HEK293 (cell line): ENCODE measurements around the gene ABLIM3.

ENCODE experiments used
- CTCF ChIA-PET: fragments of 350-600 bp; formaldehyde crosslinking; extraction: SDS; loops from one replicate; lab custom pipeline; 2021; ENCODE audit warnings: antibody characterized with exemption; lab: Yijun Ruan, JAX
- POLR2A ChIA-PET: fragments of 300-600 bp; formaldehyde crosslinking; extraction: SDS; loops from one replicate; lab custom pipeline; 2020; ENCODE audit warnings: antibody characterized with exemption, inconsistent platforms; lab: Yijun Ruan, JAX
- H3K27ac ChIP-seq: fragments of 200-500 bp; sonication (Bioruptor generic); 2 replicates; pipeline ENCODE4 v1.5.1; 2014; ENCODE audit warnings: low read depth, low read length, control low read depth, inconsistent platforms; ENCODE audit errors: extremely low read depth
- H3K36me3 ChIP-seq, 2 experiments: fragments of 200-500 bp in 1 of 2; sonication (Bioruptor generic) in 1 of 2; 1 replicate in 1 of 2; 2 replicates in 1 of 2; pipeline ENCODE4 v1.5.1; 2014 to 2017; ENCODE audit warnings: inconsistent platforms in 2 of 2, low read length in 2 of 2; ENCODE audit not compliant: control insufficient read depth in 2 of 2, insufficient read depth in 1 of 2
- H3K4me1 ChIP-seq: fragments of 200-500 bp; sonication (Bioruptor generic); 2 replicates; pipeline ENCODE4 v1.5.1; 2014; ENCODE audit warnings: mild to moderate bottlenecking, low read length, inconsistent platforms; ENCODE audit not compliant: control insufficient read depth, insufficient read depth
- H3K4me3 ChIP-seq: 2 replicates; pipeline ENCODE4 v1.5.1; 2011; ENCODE audit warnings: low read depth, mild to moderate bottlenecking, control low read depth, low read length, moderate library complexity
- H3K9me3 ChIP-seq: fragments of 200-500 bp; sonication (Bioruptor generic); 2 replicates; pipeline ENCODE4 v1.5.1; 2014; ENCODE audit warnings: low read depth, low read length, inconsistent platforms; ENCODE audit not compliant: control insufficient read depth, insufficient read depth
- CTCF ChIP-seq: fragments of 450-650 bp; formaldehyde crosslinking; IDR thresholded peaks from 2 replicates; pipeline ENCODE4 v1.5.1; 2016; ENCODE audit warnings: missing biosample characterization, missing genetic modification characterization
- ELK4 ChIP-seq: IDR thresholded peaks from 2 replicates; pipeline ENCODE4 v1.6.1; 2011; ENCODE audit warnings: mild to moderate bottlenecking, low read depth, low read length, borderline replicate concordance
- MYNN ChIP-seq: fragments of 450-650 bp; formaldehyde crosslinking; IDR thresholded peaks from 2 replicates; pipeline ENCODE4 v1.5.1; 2016; ENCODE audit warnings: missing biosample characterization, missing genetic modification characterization, borderline replicate concordance
- PRDM2 ChIP-seq: fragments of 450-650 bp; formaldehyde crosslinking; IDR thresholded peaks from 2 replicates; pipeline ENCODE4 v1.5.1; 2016; ENCODE audit warnings: missing biosample characterization, missing genetic modification characterization, borderline replicate concordance
- PRDM6 ChIP-seq: fragments of 450-650 bp; formaldehyde crosslinking; IDR thresholded peaks from 2 replicates; pipeline ENCODE4 v1.5.1; 2017; ENCODE audit warnings: missing biosample characterization, missing genetic modification characterization
- SETDB1 ChIP-seq: IDR thresholded peaks from one replicate; pipeline ENCODE4 v1.6.1; 2017; ENCODE audit warnings: mild to moderate bottlenecking, low read length, moderate library complexity, mixed read lengths; ENCODE audit not compliant: insufficient read length
- ZFHX2 ChIP-seq: fragments of 450-650 bp; formaldehyde crosslinking; conservative IDR thresholded peaks from 2 replicates; pipeline ENCODE4 v1.5.1; 2016; ENCODE audit warnings: missing biosample characterization, missing genetic modification characterization
- ZNF133 ChIP-seq: fragments of 450-650 bp; formaldehyde crosslinking; IDR thresholded peaks from 2 replicates; pipeline ENCODE4 v1.5.1; 2016; ENCODE audit warnings: missing biosample characterization, missing genetic modification characterization
- ZNF223 ChIP-seq: fragments of 450-650 bp; formaldehyde crosslinking; IDR thresholded peaks from 2 replicates; pipeline ENCODE4 v1.5.1; 2016; ENCODE audit warnings: missing biosample characterization, missing genetic modification characterization
- ZNF37A ChIP-seq: fragments of 450-650 bp; IDR thresholded peaks from 2 replicates; pipeline ENCODE4 v1.5.1; 2018; ENCODE audit warnings: missing biosample characterization, missing genetic modification characterization
- ZNF391 ChIP-seq: fragments of 450-650 bp; formaldehyde crosslinking; IDR thresholded peaks from 2 replicates; pipeline ENCODE4 v1.5.1; 2016; ENCODE audit warnings: low read depth, missing biosample characterization, missing genetic modification characterization, borderline replicate concordance
- ZNF48 ChIP-seq: fragments of 450-650 bp; formaldehyde crosslinking; IDR thresholded peaks from 2 replicates; pipeline ENCODE4 v1.5.1; 2016; ENCODE audit warnings: missing biosample characterization, missing genetic modification characterization
- ZNF561 ChIP-seq: fragments of 450-650 bp; IDR thresholded peaks from 2 replicates; pipeline ENCODE4 v1.5.1; 2018; ENCODE audit warnings: missing biosample characterization, missing genetic modification characterization, borderline replicate concordance
- ZNF585B ChIP-seq: fragments of 450-650 bp; formaldehyde crosslinking; IDR thresholded peaks from 2 replicates; pipeline ENCODE4 v1.5.1; 2016; ENCODE audit warnings: missing biosample characterization, missing genetic modification characterization
- ZNF624 ChIP-seq: fragments of 450-650 bp; formaldehyde crosslinking; IDR thresholded peaks from 2 replicates; pipeline ENCODE4 v1.5.1; 2017; ENCODE audit warnings: missing biosample characterization, missing genetic modification characterization
- ZNF626 ChIP-seq: fragments of 450-650 bp; sonication (Bioruptor Pico); formaldehyde crosslinking; IDR thresholded peaks from 2 replicates; pipeline ENCODE4 v1.5.1; 2018; ENCODE audit warnings: missing biosample characterization, missing genetic modification characterization, inconsistent platforms
- ZNF639 ChIP-seq: fragments of 450-650 bp; formaldehyde crosslinking; IDR thresholded peaks from 2 replicates; pipeline ENCODE4 v1.5.1; 2016; ENCODE audit warnings: missing biosample characterization, missing genetic modification characterization
- ZNF747 ChIP-seq: fragments of 450-650 bp; formaldehyde crosslinking; IDR thresholded peaks from 2 replicates; pipeline ENCODE4 v1.5.1; 2016; ENCODE audit warnings: missing biosample characterization, missing genetic modification characterization
- ZNF768 ChIP-seq: fragments of 450-650 bp; formaldehyde crosslinking; IDR thresholded peaks from 2 replicates; pipeline ENCODE4 v1.5.1; 2018; ENCODE audit warnings: missing biosample characterization, mild to moderate bottlenecking, missing genetic modification characterization
- ZSCAN5A ChIP-seq: fragments of 450-650 bp; formaldehyde crosslinking; IDR thresholded peaks from 2 replicates; pipeline ENCODE4 v1.5.1; 2016; ENCODE audit warnings: missing biosample characterization, missing genetic modification characterization

ABLIM3 gene

GRCh38 chr5:149195337-149195887, 54.1 kb downstream of the ABLIM3 start (continued):
- TF ChIP-seq ELK4 (no peak), ZNF585B (tag by site-specific recombination) (no peak), MYNN (tag by site-specific recombination) (no peak), ZFHX2 (tag by site-specific recombination) (no peak)

- TF ChIP-seq CTCF (tag by site-specific recombination) (no peak), ZNF37A (tag by site-specific recombination) (no peak), ZNF48 (tag by site-specific recombination) (no peak)
- no peaks in the 10 kb centered on the region for H3K9me3 ChIP-seq
- no peak overlapping the region for H3K27ac ChIP-seq
- no peaks in the 10 kb centered on the region for H3K4me1 ChIP-seq
- no peaks in the 10 kb centered on the region for H3K36me3 ChIP-seq
- H3K4me3 ChIP-seq = no peak overlapping the region
- ChIA-PET CTCF (interaction anchor here (0.9 to 1.5 kb wide), 2 partner anchors 14 to 69 kb away, joined by 3 to 4 read pairs; no protein-coding TSS in a partner anchor), POLR2A (no interaction called here)
Measured at GRCh38 chr5:149195962-149196361, 54.7 kb downstream of the ABLIM3 start.

GRCh38 chr5:149198148-149198547, 56.9 kb downstream of the ABLIM3 start:
- Histone ChIP-seq H3K9me3 (no peaks in the 10 kb centered on the region), H3K27ac (no peak overlapping the region), H3K4me3 (no peak overlapping the region), H3K4me1 (no peaks in the 10 kb centered on the region), H3K36me3 (peaks cover 0 to 5% of the 10 kb centered on the region in 2 experiments; a peak in 1 of 3 replicates)
- ChIA-PET POLR2A (no interaction called here), CTCF (no interaction called here)
- TF ChIP-seq ZNF624 (tag by site-specific recombination) (no peak), ZNF133 (tag by site-specific recombination) (no peak), PRDM2 (tag by site-specific recombination) (no peak), ZNF747 (tag by site-specific recombination) (no peak), ZNF223 (tag by site-specific recombination) (no peak), ZSCAN5A (tag by site-specific recombination) (no peak), SETDB1 (no peak), ZNF391 (tag by site-specific recombination) (no peak), ZNF768 (tag by site-specific recombination) (no peak), ZNF561 (tag by site-specific recombination) (no peak), ZNF639 (tag by site-specific recombination) (no peak), ZNF626 (no peak), PRDM6 (no peak)
